PC-3 (cell line): Measurements from ENCODE around the gene RGS3. TPM values are rescaled to one million over a fixed set of nuclear protein-coding genes. Genes with fewer than 3 reads are reported as not detected.
A peak's percentile ranks its signal among the peaks of the same experiment; 100 is the strongest.

Experiments used
- ATAC-seq: fragments of 200-7000 bp; cut with Tn5 transposase; 2 replicates; pipeline ENCODE4 v1.9.1; 2020; ENCODE audit warnings: mild to moderate bottlenecking, moderate library complexity
- BruUV-seq: library from RNA; stranded (reverse); fragments of 400-500 nt; replicated peaks from 2 replicates; lab custom pipeline; 2021; lab: Mats Ljungman, UMichigan
- CTCF ChIA-PET: fragments of 300-600 bp; sonication (Branson Sonifier 250); formaldehyde crosslinking; loops from one replicate; lab custom pipeline; 2022; ENCODE audit warnings: antibody characterized with exemption; lab: Charles Lee
- POLR2A ChIA-PET: fragments of 300-600 bp; sonication (Branson Sonifier 250); formaldehyde crosslinking; loops from one replicate; lab custom pipeline; 2022; ENCODE audit warnings: antibody characterized with exemption; ENCODE audit not compliant: unreplicated experiment; lab: Charles Lee
- DNase-seq: peaks from one replicate; pipeline ENCODE4 v3.0.0-alpha.2; 2015
- H2AFZ ChIP-seq: fragments of 300-600 bp; sonication (generic); 2 replicates; pipeline ENCODE4 v1.6.0; 2016; ENCODE audit warnings: antibody characterized with exemption, low read length
- H3F3A ChIP-seq: fragments of 300-600 bp; sonication (generic); one replicate; pipeline ENCODE4 v1.6.0; 2017; ENCODE audit warnings: antibody characterized with exemption, low read length, control low read depth, mild to moderate bottlenecking; ENCODE audit not compliant: unreplicated experiment
- H3K27ac ChIP-seq: fragments of 300-600 bp; sonication (generic); 2 replicates; pipeline ENCODE4 v1.5.1; 2016; ENCODE audit warnings: mild to moderate bottlenecking, low read length
- H3K27me3 ChIP-seq: fragments of 300-600 bp; sonication (generic); 2 replicates; pipeline ENCODE4 v1.6.1; 2016; ENCODE audit warnings: low read length, mixed read lengths
- H3K36me3 ChIP-seq: fragments of 300-600 bp; sonication (generic); 2 replicates; pipeline ENCODE4 v1.6.1; 2016; ENCODE audit warnings: low read depth, mixed run types, low read length, mixed read lengths
- H3K4me1 ChIP-seq: fragments of 300-600 bp; sonication (generic); 2 replicates; pipeline ENCODE4 v1.5.1; 2016; ENCODE audit warnings: low read length; ENCODE audit not compliant: insufficient read depth
- H3K4me2 ChIP-seq: fragments of 300-600 bp; sonication (generic); 2 replicates; pipeline ENCODE4 v1.6.0; 2016; ENCODE audit warnings: low read length
- H3K4me3 ChIP-seq: fragments of 300-600 bp; sonication (generic); 2 replicates; pipeline ENCODE4 v1.5.1; 2016; ENCODE audit warnings: mild to moderate bottlenecking, low read length, mixed read lengths
- H3K79me2 ChIP-seq: fragments of 300-600 bp; sonication (generic); 2 replicates; pipeline ENCODE4 v1.6.1; 2017; ENCODE audit warnings: low read length, mixed read lengths
- H3K9ac ChIP-seq: fragments of 300-600 bp; sonication (generic); 2 replicates; pipeline ENCODE4 v1.6.0; 2016; ENCODE audit warnings: mild to moderate bottlenecking, low read length
- H3K9me2 ChIP-seq: fragments of 300-600 bp; sonication (generic); replicated peaks from 2 replicates; pipeline ENCODE4 v1.6.1; 2016; ENCODE audit warnings: mixed run types, low read length, mixed read lengths
- H3K9me3 ChIP-seq: fragments of 300-600 bp; sonication (generic); 2 replicates; pipeline ENCODE4 v1.6.1; 2016; ENCODE audit warnings: low read length, mixed read lengths
- H4K20me1 ChIP-seq: fragments of 300-600 bp; sonication (generic); 2 replicates; pipeline ENCODE4 v1.6.1; 2016; ENCODE audit warnings: low read length, mixed read lengths
- CTCF ChIP-seq: fragments of 300-600 bp; sonication (generic); conservative IDR thresholded peaks from 2 replicates; pipeline ENCODE4 v1.5.1; 2017; ENCODE audit warnings: antibody characterized with exemption, low read depth, mild to moderate bottlenecking, low read length
- EZH2 ChIP-seq: fragments of 300-600 bp; sonication (generic); IDR thresholded peaks from one replicate; pipeline ENCODE4 v1.6.1; 2017; ENCODE audit warnings: antibody characterized with exemption, mild to moderate bottlenecking, low read length; ENCODE audit not compliant: unreplicated experiment
- EZH2phosphoT487 ChIP-seq: fragments of 300-600 bp; sonication (generic); IDR thresholded peaks from 2 replicates; pipeline ENCODE4 v1.6.1; 2018; ENCODE audit warnings: mild to moderate bottlenecking, antibody characterized with exemption, low read length, borderline replicate concordance
- intact Hi-C: fragments of 100-400 bp; cut with micrococcal nuclease; formaldehyde crosslinking; loops from 2 replicates; pipeline ENCODE4 v1.9.0; 2023
- total RNA-seq: library from RNA; depleted of rRNA; stranded (reverse); fragments of >200 nt; gene quantifications from 2 replicates; pipeline ENCODE4 v1.2.3, GENCODE V29; 2014

RGS3 gene
- total RNA-seq, 1 experiment from 2014 or later = 26.3 TPM

- H3K9ac ChIP-seq = peak overlapping the region; percentile 70
- H3K4me2 ChIP-seq = peak overlapping the region; percentile 97
- 0 out of 2 replicates have a peak, but pooled peaks cover 6% of the 10 kb centered on the region for H3K36me3 ChIP-seq
- TF ChIP-seq CTCF (no peak), EZH2 (no peak), EZH2phosphoT487 (no peak)
- peaks cover 57% of the 10 kb centered on the region for H3K79me2 ChIP-seq
- ATAC-seq (peak; percentile 4; the same call in 1 of the 2 replicates), DNase-seq (no peak)
- ChIA-PET CTCF (no interaction called here), POLR2A (no interaction called here)
- H3K27me3 ChIP-seq = no peaks in the 10 kb centered on the region
- 0 out of 2 replicates have a peak, but pooled peaks cover 5% of the 10 kb centered on the region for H4K20me1 ChIP-seq
- H3K4me3 ChIP-seq = peak overlapping the region; percentile 88
- no peaks in the 10 kb centered on the region for H3F3A ChIP-seq
- no TSS peak for BruUV-seq
- H3K9me3 ChIP-seq = no peaks in the 10 kb centered on the region
- H3K4me1 ChIP-seq = peaks cover 27% of the 10 kb centered on the region
- intact Hi-C loops = no loop called here
- H2AFZ ChIP-seq = peak overlapping the region; percentile 96
- H3K9me2 ChIP-seq = no peaks in the 10 kb centered on the region
- no peak overlapping the region for H3K27ac ChIP-seq
Measured at GRCh38 chr9:113464286-113464660, 746 bp downstream of the RGS3 start.

- no TSS peak for BruUV-seq
- Histone ChIP-seq H3K9me2 (no peaks in the 10 kb centered on the region), H3K4me2 (peak overlapping the region; percentile 97), H3F3A (no peaks in the 10 kb centered on the region), H3K9ac (no peak overlapping the region), H3K4me3 (peak overlapping the region; percentile 88), H3K27ac (no peak overlapping the region), H4K20me1 (0 out of 2 replicates have a peak, but pooled peaks cover 5% of the 10 kb centered on the region), H3K27me3 (no peaks in the 10 kb centered on the region), H3K79me2 (peaks cover 71% of the 10 kb centered on the region), H3K4me1 (peaks cover 27% of the 10 kb centered on the region), H2AFZ (no peak overlapping the region), H3K36me3 (0 out of 2 replicates have a peak, but pooled peaks cover 6% of the 10 kb centered on the region), H3K9me3 (no peaks in the 10 kb centered on the region)
- intact Hi-C loops = no loop called here
- DNase-seq (peak; percentile 24), ATAC-seq (peak; percentile 25)
- TF ChIP-seq EZH2phosphoT487 = no peak
- no peak for TF ChIP-seq EZH2
- TF ChIP-seq CTCF = no peak
- ChIA-PET POLR2A (interaction anchor here (0.5 kb wide), 1 partner anchor 178 kb away, joined by 6 read pairs; no protein-coding TSS in a partner anchor), CTCF (interaction anchor here (0.6 kb wide), 1 partner anchor 189 kb away, joined by 3 read pairs; no protein-coding TSS in a partner anchor)
Measured at GRCh38 chr9:113465599-113466140, 2.1 kb downstream of the RGS3 start.

GRCh38 chr9:113467183-113467582, 3.7 kb downstream of the RGS3 start:
- H3K79me2 ChIP-seq = peaks cover 87% of the 10 kb centered on the region
- intact Hi-C loops = no loop called here

More at GRCh38 chr9:113467183-113467582, 3.7 kb downstream of the RGS3 start:
- BruUV-seq = no TSS peak
- ChIA-PET POLR2A (no interaction called here), CTCF (no interaction called here)
- peaks cover 27% of the 10 kb centered on the region for H3K4me1 ChIP-seq
- no peak overlapping the region for H3K9ac ChIP-seq
- TF ChIP-seq CTCF (no peak), EZH2 (no peak)
- H3K27me3 ChIP-seq = no peaks in the 10 kb centered on the region
- H3K27ac ChIP-seq = no peak overlapping the region
- H3K4me2 ChIP-seq = no peak overlapping the region
- no peaks in the 10 kb centered on the region for H3K9me2 ChIP-seq
- no peaks in the 10 kb centered on the region for H3K9me3 ChIP-seq
- no peak for DNase-seq
- 0 out of 2 replicates have a peak, but pooled peaks cover 5% of the 10 kb centered on the region for H4K20me1 ChIP-seq
- no peak for ATAC-seq
- no peak overlapping the region for H3K4me3 ChIP-seq
- no peaks in the 10 kb centered on the region for H3F3A ChIP-seq
- no peak overlapping the region for H2AFZ ChIP-seq
- 0 out of 2 replicates have a peak, but pooled peaks cover 6% of the 10 kb centered on the region for H3K36me3 ChIP-seq
